Measurements from ENCODE around the gene LYPD6B.

- TF ChIP-seq CTCF (IDR thresholded peaks at IDR 0.05) (no peak), EZH2 (IDR thresholded peaks at IDR 0.05; ENCODE audit: borderline replicate concordance, insufficient read depth, low read depth, low read length, poor library complexity, severe bottlenecking) (no peak)
Observed at GRCh38 chr2:149259136-149259535, 220.6 kb downstream of the LYPD6B start.

Measured in B cell (primary cell).